ENCODE results near the gene PWP1. TPM values are rescaled to one million over a fixed set of nuclear protein-coding genes. Genes with fewer than 3 reads are reported as not detected.

Gene PWP1
- 100 to 1,000 TPM in 2 of 4 donors, 10 to 100 TPM in 2; 75.9 to 104 (median 92.0) TPM for total RNA-seq

DNA sequence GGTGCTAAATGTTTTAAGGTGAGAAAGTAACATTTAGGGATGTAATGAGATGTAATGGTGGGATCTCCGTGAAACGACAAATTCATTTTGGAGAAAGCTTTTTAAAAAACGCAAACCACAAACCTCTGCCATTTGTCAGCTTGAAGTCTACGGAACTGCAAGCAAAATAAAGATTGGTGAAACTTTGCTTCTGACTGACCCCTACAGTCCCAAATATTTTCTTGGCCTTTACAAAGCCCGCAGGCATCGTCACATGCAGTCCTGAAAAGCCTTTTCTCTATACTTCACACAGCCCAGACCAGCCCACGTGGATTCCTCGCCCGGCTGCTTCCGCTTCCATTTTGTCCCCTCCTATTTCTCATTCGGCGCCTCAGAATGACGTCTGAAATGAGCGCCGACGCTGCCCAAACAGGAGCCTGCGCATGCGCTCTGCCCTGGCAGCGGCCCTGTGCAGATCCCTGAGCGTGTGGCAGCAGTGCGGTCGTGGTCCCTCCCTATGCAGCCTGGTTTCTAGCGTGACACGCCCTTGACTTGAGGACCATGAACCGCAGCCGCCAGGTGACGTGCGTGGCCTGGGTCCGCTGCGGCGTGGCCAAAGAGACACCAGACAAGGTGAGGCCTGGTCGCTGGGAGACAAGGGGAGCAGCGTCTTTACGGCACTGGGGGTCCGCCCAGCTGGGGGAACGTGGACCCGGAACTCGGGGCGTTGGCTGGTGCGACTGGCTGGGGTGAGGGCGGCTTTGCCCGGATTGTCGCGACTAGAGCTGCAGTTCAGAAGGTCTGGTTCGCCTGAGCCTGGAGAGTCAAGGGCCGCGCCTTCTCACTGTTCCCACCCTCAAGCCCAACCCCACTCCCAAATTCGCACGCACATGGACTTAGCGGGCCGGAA, at the start of gene PWP1:
PWP1 (plus strand) TSS at position 440 of the 889 bp plus-strand sequence; CDS start at position 541, 101 bp downstream.
- peak; percentile 89 to 95 for DNase-seq (ENCODE audit: low spot score in 2 of 2)
- Histone ChIP-seq H3K27ac (peak within 1 kb of the TSS; percentile 18 to 90 (median 82)), H3K4me1 (peaks cover 0 to 25% (median 11%) of the 10 kb centered on the region in 4 donors), H3K9me3 (no peaks in the 10 kb centered on the region), H3K27me3 (no peaks in the 10 kb centered on the region), H3K4me3 (peak within 1 kb of the TSS; percentile 52 to 97 (median 92)), H3K36me3 (peaks cover 2 to 25% (median 14%) of the 10 kb centered on the region in 3 donors)
- 0 to 1% methylated on average over 32 to 51 of the region's 51 CpGs for WGBS, 2 donors
- TF ChIP-seq, protein P1, sequence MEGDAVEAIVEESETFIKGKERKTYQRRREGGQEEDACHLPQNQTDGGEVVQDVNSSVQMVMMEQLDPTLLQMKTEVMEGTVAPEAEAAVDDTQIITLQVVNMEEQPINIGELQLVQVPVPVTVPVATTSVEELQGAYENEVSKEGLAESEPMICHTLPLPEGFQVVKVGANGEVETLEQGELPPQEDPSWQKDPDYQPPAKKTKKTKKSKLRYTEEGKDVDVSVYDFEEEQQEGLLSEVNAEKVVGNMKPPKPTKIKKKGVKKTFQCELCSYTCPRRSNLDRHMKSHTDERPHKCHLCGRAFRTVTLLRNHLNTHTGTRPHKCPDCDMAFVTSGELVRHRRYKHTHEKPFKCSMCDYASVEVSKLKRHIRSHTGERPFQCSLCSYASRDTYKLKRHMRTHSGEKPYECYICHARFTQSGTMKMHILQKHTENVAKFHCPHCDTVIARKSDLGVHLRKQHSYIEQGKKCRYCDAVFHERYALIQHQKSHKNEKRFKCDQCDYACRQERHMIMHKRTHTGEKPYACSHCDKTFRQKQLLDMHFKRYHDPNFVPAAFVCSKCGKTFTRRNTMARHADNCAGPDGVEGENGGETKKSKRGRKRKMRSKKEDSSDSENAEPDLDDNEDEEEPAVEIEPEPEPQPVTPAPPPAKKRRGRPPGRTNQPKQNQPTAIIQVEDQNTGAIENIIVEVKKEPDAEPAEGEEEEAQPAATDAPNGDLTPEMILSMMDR (IDR thresholded peaks at IDR 0.05), result peak in 1 of 5 experiments; percentile 52
- peak; percentile 50 to 56 for TF ChIP-seq POLR2A (IDR thresholded peaks at IDR 0.05)
- peak; percentile 85 to 97 for TF ChIP-seq EP300 (IDR thresholded peaks at IDR 0.05)

DNA sequence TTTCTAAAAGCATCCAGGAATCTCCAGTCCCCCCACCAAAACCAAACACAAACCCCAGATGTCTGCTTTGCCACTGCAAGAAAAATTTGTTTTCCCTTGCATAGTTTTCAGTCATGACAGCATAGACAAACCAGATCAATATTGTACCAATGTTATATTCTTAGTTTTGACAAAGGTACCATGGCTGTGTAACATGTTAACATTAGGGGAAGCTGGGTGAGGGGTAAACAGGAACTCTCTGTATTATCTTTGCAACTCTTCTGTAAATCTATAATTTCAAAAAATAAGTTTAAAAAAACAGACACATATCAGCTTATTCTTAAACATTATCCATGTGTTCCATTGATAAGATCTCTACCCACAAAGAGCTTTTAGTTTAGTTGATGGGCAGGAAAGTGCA, 44.4 kb upstream of the PWP1 start:
- H3K4me1 ChIP-seq, result peaks cover 0 to 5% (median 0%) of the 10 kb centered on the region in 4 donors
- no peak for TF ChIP-seq EP300 (IDR thresholded peaks at IDR 0.05)
- TF ChIP-seq, protein P1 (IDR thresholded peaks at IDR 0.05), result no peak
- TF ChIP-seq POLR2A (IDR thresholded peaks at IDR 0.05), result no peak
- no peaks in the 10 kb centered on the region for H3K36me3 ChIP-seq
- H3K27me3 ChIP-seq, result no peaks in the 10 kb centered on the region
- no peaks in the 10 kb centered on the region for H3K9me3 ChIP-seq
- DNase-seq (ENCODE audit: low spot score in 2 of 2), result no peak
- H3K27ac ChIP-seq, result no peak overlapping the region
- no peak overlapping the region for H3K4me3 ChIP-seq

DNA sequence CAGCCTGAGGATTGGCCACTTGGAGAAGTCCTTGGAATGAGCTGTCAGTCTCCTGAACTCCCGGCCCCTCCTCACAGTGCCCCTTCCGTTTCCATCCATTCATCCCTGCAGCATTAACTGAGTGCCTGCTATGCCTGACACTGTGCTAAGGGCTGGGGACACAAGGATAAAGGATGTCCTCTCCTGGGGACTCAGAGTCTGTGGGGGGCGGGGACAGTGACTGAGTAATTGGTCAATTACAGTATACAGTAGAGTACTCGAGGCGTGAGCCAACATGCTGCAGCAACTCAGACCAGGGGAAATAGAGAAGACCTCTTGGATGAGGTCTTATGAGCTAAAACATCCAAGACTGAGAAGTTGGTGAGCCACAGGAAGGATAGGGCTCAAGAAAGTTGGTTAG, 43.4 kb upstream of the PWP1 start:
- TF ChIP-seq EP300 (IDR thresholded peaks at IDR 0.05) (no peak), POLR2A (IDR thresholded peaks at IDR 0.05) (no peak)
- TF ChIP-seq, protein P1 (IDR thresholded peaks at IDR 0.05), result no peak
- no peak for DNase-seq (ENCODE audit: low spot score in 2 of 2)
- 61 to 79% methylated on average over 5 of the region's 5 CpGs for WGBS, 2 donors
- H3K27ac ChIP-seq, result no peak overlapping the region
- H3K36me3 ChIP-seq, result no peaks in the 10 kb centered on the region
- no peaks in the 10 kb centered on the region for H3K27me3 ChIP-seq
- H3K9me3 ChIP-seq, result no peaks in the 10 kb centered on the region
- no peak overlapping the region for H3K4me3 ChIP-seq
- peaks cover 0 to 13% (median 0%) of the 10 kb centered on the region in 4 donors for H3K4me1 ChIP-seq

DNA sequence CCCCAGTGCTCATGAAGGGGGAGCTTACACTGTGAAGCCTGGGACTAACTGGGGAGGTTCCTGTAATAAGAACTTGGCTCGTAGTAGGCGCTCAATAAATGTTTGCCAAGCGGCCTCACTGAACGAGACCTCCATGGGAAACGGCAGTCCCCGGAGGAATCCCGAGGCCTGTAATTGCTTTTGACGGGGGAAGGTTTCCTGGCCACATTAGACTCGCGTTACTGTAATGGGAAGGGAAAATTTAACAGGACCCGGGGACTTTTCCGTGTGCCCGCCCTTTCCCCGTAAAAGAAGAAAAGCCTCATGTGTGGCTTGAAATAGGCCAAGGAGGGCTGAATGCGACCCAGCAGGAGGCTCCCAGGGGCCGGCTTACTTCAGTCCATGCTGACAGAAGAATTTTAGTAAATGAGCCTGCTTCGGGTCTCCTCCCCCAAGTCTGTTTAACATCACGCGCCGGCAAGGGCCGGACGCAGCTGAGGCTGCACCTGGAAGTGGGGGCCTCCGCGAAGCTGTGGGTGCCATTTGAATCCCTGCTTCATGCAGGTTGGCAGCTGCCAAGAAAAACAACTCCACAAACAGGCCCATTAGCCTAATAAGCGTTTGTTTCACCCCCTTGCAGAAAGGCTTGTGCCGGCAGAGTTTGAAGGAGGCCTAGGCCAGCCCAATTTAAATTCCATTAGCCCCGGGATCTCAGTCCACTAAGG, 39.8 kb upstream of the PWP1 start:
- Histone ChIP-seq H3K36me3 (no peaks in the 10 kb centered on the region), H3K9me3 (no peaks in the 10 kb centered on the region), H3K27me3 (no peaks in the 10 kb centered on the region), H3K4me1 (peaks cover 0 to 18% (median 0%) of the 10 kb centered on the region in 4 donors), H3K4me3 (no peak overlapping the region), H3K27ac (peak overlapping the region in 2 of 4 donors; percentile 12 to 43)
- TF ChIP-seq, protein P1 (IDR thresholded peaks at IDR 0.05), result no peak
- TF ChIP-seq EP300 (IDR thresholded peaks at IDR 0.05), result no peak
- WGBS, 2 donors, result 26 to 28% methylated on average over 25 to 27 of the region's 27 CpGs
- DNase-seq (ENCODE audit: low spot score in 2 of 2), result peak in 1 of 2 donors; percentile 13
